Colon (tissue), 2 donors: Measurements from ENCODE around the gene ARHGAP4.
A peak's percentile ranks its signal among the peaks of the same experiment; 100 is the strongest.

Source experiments
- FAIRE-seq: peaks from 2 replicates; lab custom pipeline; 2012; peaks lifted over from hg19 to GRCh38; lab: Jason Lieb, UNC
- donor health status: control.
- donor health status: control.

ARHGAP4 gene

DNA sequence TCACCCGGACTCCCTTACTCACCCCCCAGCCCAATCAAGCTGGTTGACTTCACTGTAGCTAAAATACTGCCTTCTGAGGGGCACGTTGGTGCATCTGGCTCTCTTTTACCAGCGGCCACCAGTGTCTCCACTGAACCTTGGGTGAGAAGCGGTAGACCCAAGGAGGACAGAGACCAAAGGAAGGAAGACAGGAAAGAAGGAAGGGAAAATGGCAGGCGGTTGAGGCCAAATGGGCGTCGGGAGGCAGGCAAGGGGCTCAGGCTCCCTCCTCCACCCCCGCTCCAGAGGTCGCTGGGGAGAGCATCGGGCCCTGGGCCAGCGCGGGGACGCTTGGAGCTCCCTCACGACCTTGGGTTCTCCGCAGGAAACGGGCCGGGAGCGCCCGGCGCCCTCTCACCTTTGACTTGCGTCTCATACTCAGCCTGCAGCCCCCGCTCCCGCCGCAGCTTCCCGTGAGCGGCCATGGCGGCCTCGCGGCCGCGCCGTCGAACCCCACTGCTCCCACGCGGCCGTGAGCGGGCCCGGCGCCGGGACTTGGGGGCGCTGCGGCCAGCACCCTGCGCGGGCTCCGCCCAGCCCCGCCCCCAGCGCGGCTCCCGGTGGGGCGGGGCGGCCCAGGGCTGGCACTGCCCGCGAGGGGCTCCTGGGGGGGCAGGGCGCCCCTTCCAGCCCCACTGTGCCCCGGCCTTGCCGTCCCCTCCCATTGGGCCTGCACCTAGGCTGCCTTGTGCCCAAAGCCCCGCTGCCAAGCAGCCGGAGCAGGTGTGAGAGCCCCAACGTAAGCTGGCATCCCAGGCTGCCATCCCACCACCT, at the start of gene ARHGAP4:
Gene ARHGAP4 (minus strand): TSS at position 526 of the 813 bp plus-strand sequence. CDS start 62 bp downstream, at position 464.
- FAIRE-seq: no peak

DNA sequence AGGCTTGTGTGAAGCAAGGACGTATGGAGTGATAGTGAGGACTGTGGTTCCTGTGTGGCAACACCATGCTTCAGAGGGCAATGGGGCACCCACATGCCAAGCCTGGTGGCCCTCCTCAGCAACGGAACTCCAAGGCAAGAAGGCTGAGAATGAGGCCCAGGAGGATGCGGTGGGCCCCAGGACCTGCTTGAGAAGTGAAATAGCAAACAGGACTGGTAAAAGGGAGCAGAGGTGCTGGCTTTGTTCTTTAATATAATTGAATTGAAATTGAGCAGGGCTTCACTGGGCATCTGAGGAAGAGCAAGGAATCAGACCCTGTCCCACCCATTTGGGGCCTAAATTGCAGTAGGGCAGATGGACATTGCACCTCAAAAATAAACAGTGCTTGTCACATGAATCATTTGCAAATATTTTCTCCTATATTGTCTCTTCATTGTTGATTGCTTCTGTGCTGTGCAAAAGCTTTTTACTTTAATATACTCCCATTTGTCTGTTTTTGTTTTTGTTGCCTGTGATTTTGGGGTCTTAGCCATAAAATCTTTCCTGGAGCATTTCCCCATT, 48.7 kb upstream of the ARHGAP4 start:
- peak; percentile 62 for FAIRE-seq

DNA sequence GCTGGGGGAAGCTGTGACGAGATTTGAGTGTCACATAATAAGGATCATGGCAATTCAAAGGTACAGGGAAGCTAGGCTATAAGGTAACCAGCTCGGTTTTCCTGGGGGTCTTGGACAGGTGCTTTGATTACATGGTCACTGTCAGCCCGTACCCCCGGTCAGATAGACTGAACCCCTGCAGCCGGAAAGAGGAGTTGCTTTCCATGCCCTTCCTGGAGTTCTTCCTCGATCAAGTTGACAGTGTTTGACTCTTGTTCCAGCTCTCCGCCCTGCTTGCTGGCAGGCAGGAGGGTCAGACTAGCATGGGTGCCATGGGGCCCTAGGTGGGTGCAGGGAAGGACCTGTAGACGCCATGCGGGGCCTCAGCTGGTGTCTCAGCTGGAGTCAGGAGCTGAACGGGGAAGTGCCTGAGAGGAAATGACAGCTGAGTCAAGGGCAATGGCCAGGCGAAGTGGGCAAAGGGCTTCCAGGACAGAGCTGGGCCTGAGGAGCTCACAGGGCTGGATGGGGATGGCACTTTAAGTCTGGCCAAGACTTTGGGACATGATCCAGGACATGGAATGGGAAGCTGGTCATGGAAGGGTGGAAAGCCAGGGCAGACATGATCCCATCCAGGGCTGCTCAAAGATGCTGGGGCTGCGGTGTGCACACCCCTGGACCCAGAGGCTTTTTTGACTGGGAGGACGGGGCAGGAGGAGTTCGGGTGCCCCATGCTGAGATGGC, 48.1 kb upstream of the ARHGAP4 start:
- no peak for FAIRE-seq

DNA sequence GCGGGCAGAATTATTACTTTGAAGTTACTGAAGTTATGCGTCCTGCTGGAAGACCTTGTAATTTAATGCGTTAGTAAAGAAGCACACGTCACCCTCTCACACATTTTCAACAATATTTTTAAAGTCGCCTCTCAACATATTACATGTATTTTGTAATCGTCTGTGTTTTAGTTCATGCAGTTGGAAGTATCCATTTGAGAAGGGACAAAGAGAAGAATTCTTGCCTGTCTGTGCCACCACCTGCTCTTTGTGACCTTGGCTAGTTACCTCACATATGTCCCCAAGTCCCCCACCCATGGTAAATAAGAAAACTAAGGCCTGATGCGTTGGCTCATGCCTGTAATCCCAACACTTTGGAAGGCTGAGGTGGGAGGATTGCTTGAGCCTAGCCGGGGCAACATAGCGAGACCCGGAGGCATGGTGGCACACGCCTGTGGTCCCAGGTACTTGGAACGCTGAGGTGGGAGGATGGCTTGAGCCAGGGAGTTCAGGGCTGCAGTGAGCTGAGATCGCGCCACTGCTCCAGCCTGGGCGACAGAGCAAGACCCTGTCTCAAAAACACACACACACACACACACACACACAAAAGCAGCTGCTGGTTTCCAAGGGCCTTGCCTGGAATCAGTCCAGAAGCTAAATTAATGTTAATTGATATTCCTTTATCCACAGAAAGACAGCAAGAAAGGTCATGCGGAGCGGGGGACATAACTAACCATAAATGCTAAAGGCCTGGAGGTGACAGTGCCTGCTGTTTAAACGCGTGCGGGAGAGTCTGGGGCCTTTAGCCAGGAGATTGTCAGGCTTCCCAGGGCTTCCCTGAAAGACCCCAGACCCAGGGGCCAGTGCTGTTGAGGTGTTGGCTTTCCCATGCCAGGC, 47.3 kb upstream of the ARHGAP4 start:
- peak; percentile 47 for FAIRE-seq

GRCh38 chrX:153972368-153973126, 46.5 kb upstream of the ARHGAP4 start, which contains the start of gene TMEM187:
Gene TMEM187, plus strand, starts transcription at chrX:153972754. Its CDS starts 9,309 bp downstream, at chrX:153982063.
- no peak for FAIRE-seq

- FAIRE-seq: peak; percentile 43
Observed at GRCh38 chrX:153971450-153972367, 45.6 kb upstream of the ARHGAP4 start, which contains the start of gene HCFC1. Gene HCFC1, minus strand, starts transcription at chrX:153971818. Its CDS starts 978 bp downstream, at chrX:153970840.

DNA sequence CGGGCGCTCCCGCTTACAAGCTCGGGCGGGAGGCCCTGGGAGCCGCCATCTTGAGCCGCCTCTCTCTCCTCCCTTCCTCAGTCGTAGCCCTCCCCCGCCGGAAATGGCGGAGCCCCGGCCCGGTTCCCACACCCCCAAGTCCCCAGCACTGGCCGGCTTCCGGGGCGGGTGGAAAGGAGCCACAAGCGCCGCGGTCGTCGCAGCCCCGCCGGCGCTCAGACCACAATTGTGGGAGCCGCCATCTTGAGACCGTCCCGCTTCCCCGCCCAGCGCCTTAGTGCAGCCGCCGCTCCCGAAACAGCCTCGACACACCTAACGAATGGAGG, 45.0 kb upstream of the ARHGAP4 start:
- peak; percentile 88 for FAIRE-seq

DNA sequence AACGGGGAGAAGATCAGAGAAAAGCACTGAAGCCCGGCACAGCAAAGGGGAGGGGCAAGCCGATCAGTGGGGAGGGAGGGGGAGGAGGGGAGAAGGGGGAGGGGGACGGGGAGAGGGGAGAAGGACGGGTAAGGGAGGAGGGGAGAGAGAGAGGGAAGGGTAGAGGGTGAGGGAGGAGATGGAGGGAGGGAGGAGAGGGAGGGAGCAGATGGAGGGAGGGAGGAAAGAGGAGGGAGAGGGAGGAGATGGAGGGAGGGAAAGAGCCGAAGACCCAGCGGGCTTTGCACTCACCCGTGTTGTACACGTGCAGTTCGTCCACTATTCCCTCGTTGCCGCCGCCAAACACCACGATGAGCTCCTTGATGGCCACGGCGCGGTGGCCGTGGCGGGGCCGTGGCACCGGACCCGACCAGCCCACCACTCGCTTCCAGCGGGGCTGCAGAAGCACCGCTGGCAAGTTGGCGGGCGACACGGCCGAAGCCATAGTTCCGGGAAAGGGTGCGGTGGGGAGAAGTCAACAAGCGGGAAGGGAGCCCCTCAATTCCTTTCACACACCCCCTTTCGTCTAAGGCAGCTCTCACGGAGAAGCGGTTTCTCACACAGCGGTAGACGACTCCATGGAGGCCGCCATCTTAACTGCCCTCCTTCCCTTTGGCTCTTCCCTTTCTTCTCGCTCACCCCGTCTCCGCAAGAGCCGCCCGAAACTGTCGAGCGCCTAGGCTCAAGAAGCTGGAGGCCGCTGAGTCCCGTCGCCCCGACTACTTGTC, 44.5 kb upstream of the ARHGAP4 start:
- no peak for FAIRE-seq

DNA sequence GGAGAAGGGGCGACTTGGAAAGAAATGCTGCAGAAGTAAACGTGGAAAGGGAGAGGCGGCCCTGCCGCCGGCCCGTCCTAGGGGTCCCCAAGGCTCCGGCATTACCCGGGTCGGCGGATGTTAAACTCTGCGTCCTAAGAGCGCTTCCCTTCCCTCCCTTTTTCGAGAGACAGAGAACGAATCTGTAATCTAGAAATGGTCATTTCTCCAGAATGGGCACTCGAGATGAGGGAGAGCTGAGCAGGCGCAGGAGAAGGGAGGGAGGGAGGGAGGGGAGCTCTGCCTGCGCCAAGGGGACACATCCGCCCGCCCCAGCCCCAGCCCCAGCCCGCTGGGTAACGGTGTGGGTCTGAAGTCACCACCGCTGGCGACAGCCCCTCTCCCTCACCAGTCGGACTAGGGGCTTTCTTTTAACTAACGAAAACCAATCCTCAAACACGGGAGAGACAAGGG, 43.9 kb upstream of the ARHGAP4 start:
- FAIRE-seq: no peak

DNA sequence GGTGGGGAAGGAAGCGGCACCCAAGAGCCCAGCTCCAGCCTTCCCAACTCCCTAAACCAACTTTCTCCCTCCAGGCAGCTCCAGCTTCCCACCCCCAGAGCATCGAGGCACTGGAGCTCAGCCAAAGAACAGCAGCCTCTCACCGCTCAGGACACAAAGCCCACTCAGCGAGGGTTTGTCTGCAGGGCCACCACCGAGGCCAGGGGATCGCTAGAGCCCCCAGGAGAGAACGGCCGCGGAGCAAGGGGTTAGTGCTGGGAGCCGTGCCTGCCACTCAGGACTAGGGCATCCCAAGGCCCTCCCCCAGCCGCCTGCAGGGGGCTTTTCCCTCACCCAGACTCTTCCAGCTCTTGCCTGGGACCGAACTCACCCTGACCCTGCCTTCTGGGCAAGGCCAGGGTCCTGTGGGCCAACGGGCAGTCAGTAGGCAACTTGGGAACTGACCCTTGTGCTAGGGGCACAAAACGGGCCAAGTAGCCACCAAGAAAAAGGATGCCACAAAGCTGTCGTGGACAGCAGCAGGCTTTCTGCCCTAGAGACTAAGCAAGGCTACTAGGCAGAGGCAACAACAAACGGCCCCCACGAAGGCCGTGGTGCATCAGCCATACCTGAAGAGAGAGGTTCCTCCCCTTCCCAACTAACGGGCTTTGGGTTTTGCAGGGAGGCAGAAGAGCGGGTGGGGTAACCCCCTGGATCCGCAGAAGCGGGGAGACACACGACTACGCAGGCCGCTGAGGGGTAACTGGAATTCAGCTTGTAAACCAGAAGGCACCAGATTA, 43.2 kb upstream of the ARHGAP4 start:
- FAIRE-seq: no peak

GRCh38 chrX:153968754-153969124, 42.7 kb upstream of the ARHGAP4 start:
- FAIRE-seq: no peak

DNA sequence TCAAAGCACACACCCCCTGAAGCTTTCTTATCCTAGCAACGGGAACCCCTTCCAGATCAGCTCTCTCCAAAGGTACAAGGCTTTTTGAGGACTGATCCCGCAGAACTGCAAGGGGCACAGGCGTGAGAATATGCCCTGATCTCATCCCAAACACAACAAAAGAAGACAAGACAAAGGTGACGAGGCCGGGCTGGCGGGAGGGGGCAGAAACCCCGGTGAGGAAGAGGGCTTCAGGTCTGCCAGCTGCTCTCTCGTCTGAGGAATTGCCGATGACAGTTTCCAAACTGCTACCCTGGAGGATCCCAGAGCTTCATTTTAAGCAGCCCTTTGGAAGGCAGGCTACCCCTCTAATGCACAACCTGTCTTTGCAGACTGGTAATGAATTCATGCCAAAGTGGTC, 42.2 kb upstream of the ARHGAP4 start:
- no peak for FAIRE-seq

GRCh38 chrX:153967536-153968224, 41.6 kb upstream of the ARHGAP4 start:
- FAIRE-seq: no peak

- no peak for FAIRE-seq
Observed at GRCh38 chrX:153966841-153967535, 40.9 kb upstream of the ARHGAP4 start.

DNA sequence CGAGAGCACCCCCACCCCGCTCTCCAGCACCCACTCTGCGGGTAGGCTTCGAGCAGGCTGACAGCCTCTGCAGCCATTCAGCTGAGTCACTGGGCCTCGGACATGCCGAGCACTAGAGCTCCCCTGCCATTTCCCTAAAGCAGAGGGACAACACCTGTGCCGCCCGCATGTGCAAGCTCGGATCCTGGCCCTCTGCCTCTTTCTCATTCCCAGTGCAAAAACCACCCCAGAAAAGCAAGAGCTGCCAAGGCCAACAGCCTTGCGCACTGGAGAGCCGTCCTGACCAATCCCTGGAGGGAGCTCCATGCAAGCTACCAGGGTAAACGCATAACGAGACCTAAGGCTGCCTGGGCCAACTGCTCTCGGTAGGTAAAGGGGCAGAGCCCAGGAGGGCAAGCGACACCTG, 40.2 kb upstream of the ARHGAP4 start:
- no peak for FAIRE-seq

DNA sequence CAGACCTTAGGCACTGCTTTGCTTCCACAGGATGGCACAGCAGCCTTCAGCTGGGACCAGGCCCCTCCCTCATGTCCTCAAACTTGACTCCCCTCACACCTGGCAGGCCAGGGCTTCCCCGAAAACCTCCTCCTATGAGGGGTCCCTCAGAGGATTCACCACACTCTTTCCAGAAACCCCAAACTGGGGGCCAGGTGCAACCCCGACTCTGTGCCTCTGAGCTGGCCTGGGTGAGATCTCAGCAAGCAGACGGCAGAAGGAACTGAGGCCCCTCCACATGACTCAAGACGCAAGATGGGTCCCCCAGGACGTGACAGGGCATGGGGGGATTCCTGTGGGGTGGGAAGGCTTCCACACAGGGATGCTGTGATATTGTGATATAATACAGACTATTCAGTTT, 39.3 kb upstream of the ARHGAP4 start:
- FAIRE-seq: no peak

DNA sequence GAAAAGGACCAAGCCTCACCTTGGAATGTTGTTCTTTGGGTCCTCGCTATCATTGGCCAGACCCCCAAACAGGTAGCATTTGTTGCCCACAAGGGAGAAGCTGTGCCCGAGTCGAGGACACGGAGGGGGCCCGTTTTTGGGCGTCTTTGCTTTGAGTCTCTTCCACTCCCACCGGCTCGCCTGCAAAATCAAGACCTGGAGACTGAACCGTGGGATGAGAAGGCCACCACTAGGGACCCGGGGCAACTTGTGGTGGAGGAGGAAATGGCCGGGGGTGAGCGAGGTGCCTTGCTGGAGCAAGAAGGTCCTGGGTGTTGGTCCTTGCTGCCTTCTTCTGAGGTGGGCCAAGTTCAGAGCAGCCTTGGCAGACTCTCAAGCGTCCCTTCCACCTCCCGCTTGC, 38.0 kb upstream of the ARHGAP4 start:
- no peak for FAIRE-seq
